ENCODE results near the gene GPR18. TPM values are rescaled to one million over a fixed set of nuclear protein-coding genes. Genes with fewer than 3 reads are reported as not detected.

The GPR18 gene
- total RNA-seq, 1 experiment from 2014 or later, result not detected

DNA sequence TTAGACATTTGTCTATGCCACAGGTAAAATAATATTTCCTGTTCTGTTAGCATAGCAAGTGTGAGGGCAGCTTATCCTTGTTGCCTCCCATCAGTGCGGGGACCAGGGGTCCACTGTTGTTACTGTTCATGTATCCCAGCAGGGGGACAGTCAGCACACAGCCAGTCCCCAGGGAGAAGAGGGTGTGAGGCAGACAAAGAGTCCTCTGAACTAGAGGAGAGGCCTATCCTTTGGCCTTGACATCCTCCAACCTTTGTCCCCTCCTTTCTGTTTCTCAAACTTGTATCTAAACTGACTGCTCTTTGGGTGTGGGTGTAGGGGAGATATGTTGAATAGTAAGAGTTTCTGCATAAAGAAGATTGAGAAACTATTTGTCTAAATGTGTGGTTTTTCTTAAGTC, 2.9 kb upstream of the GPR18 start:
- TF ChIP-seq, protein P1, sequence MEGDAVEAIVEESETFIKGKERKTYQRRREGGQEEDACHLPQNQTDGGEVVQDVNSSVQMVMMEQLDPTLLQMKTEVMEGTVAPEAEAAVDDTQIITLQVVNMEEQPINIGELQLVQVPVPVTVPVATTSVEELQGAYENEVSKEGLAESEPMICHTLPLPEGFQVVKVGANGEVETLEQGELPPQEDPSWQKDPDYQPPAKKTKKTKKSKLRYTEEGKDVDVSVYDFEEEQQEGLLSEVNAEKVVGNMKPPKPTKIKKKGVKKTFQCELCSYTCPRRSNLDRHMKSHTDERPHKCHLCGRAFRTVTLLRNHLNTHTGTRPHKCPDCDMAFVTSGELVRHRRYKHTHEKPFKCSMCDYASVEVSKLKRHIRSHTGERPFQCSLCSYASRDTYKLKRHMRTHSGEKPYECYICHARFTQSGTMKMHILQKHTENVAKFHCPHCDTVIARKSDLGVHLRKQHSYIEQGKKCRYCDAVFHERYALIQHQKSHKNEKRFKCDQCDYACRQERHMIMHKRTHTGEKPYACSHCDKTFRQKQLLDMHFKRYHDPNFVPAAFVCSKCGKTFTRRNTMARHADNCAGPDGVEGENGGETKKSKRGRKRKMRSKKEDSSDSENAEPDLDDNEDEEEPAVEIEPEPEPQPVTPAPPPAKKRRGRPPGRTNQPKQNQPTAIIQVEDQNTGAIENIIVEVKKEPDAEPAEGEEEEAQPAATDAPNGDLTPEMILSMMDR (conservative IDR thresholded peaks at IDR 0.05), result no peak
- no peak overlapping the region for H3K9ac ChIP-seq (ENCODE audit: extremely low read depth, insufficient read length, low read length)
- H2BK120ac ChIP-seq (ENCODE audit: low read depth, low read length, poor library complexity, severe bottlenecking), result no peak overlapping the region
- no CpG with 5 or more reads among the region's 1 CpG for WGBS (ENCODE audit: extremely low coverage, insufficient read length, low lambda C conversion rate)
- H4K91ac ChIP-seq (ENCODE audit: insufficient read length, low read depth, low read length), result no peak overlapping the region
- H3K9me3 ChIP-seq (ENCODE audit: control insufficient read depth, low read depth, low read length), result no peaks in the 10 kb centered on the region
- Mint-ChIP-seq H3K27me3 (ENCODE audit: low read depth) (no peaks in the 10 kb centered on the region; the same call in 1 of the 2 replicates), H3K9me3 (no peaks in the 10 kb centered on the region), H3K4me1 (peaks cover 3 to 7% of the 10 kb centered on the region in 2 experiments; a peak in 1 of 4 replicates), H3K27ac (peak overlapping the region in 1 of 3 experiments; percentile 24; a peak in 1 of 7 replicates), H3K36me3 (ENCODE audit: insufficient read depth in 1 of 3, low read depth in 3 of 3) (peaks cover 0 to 2% (median 2%) of the 10 kb centered on the region in 3 experiments; a peak in 3 of 7 replicates), H3K4me3 (no peak overlapping the region)
- no peak overlapping the region for H3K56ac ChIP-seq (ENCODE audit: insufficient read length, low read depth, low read length)
- no peaks in the 10 kb centered on the region for H3K4me1 ChIP-seq (ENCODE audit: insufficient read depth, low read length)
- no peak overlapping the region for H3K27ac ChIP-seq (ENCODE audit: insufficient read length, low read depth, low read length)
- H2BK15ac ChIP-seq (ENCODE audit: low read depth, low read length), result no peak overlapping the region
- no peak overlapping the region for H3K4ac ChIP-seq (ENCODE audit: low read depth, low read length)
- no peak overlapping the region for H3T11ph ChIP-seq (ENCODE audit: low read length)
- no peak overlapping the region for H2AFZ ChIP-seq (ENCODE audit: low read length)
- no peak overlapping the region for H2BK5ac ChIP-seq (ENCODE audit: insufficient read length, low read length)
- no peaks in the 10 kb centered on the region for H3K79me1 ChIP-seq (ENCODE audit: insufficient read depth, low read depth, low read length, poor library complexity, severe bottlenecking)
- no peaks in the 10 kb centered on the region for H4K20me1 ChIP-seq (ENCODE audit: control insufficient read depth, insufficient read depth, insufficient read length)
- no peak overlapping the region for H2BK12ac ChIP-seq (ENCODE audit: insufficient read length, low read depth, low read length)
- no peak overlapping the region for H3K23ac ChIP-seq (ENCODE audit: insufficient read length, low read depth, low read length)
- no peak overlapping the region for H3K18ac ChIP-seq (ENCODE audit: insufficient read length, low read depth, low read length)
- DNase-seq, result no peak
- H3K79me2 ChIP-seq (ENCODE audit: insufficient read depth, low read length), result no peaks in the 10 kb centered on the region
- H2BK20ac ChIP-seq (ENCODE audit: low read depth, low read length, poor library complexity, severe bottlenecking), result no peak overlapping the region
- no peak overlapping the region for H2AK5ac ChIP-seq (ENCODE audit: insufficient read length, low read length)
- no peaks in the 10 kb centered on the region for H3K23me2 ChIP-seq (ENCODE audit: insufficient read length, low read depth, low read length, poor library complexity, severe bottlenecking)
- no peak overlapping the region for H4K8ac ChIP-seq (replicated peaks; ENCODE audit: insufficient read length, low read depth, low read length)
- no peak overlapping the region for H4K5ac ChIP-seq (ENCODE audit: insufficient read length, low read depth, low read length)
- H3K27me3 ChIP-seq (ENCODE audit: insufficient read depth, low read length), result no peaks in the 10 kb centered on the region
- no peak overlapping the region for H3K4me2 ChIP-seq (ENCODE audit: insufficient read depth, insufficient read length, low read length)
- H3K14ac ChIP-seq (ENCODE audit: insufficient read depth, low read length), result no peak overlapping the region

All from H9 (cell line).